SK-N-MC (cell line): Measurements from ENCODE around the gene VSIG4.
"Not testable (repeated sequence)": the region's sequence is repeated elsewhere in the genome, so short reads cannot be mapped to it uniquely, and the experiment has no call there.

ENCODE experiments used
- DNase-seq: peaks from one replicate; pipeline ENCODE4 v3.0.0-alpha.2; 2011; ENCODE audit warnings: low read depth, low spot score
- H3K27ac ChIP-seq: fragments of 200-600 bp; sonication (generic); 2 replicates; pipeline ENCODE4 v1.5.1; 2016; ENCODE audit warnings: mixed run types
- H3K36me3 ChIP-seq: fragments of 200-600 bp; sonication (generic); 2 replicates; pipeline ENCODE4 v1.6.1; 2017; ENCODE audit warnings: antibody characterized with exemption, low read length, mixed read lengths; ENCODE audit not compliant: insufficient read depth
- H3K4me3 ChIP-seq: fragments of 200-600 bp; sonication (generic); 2 replicates; pipeline ENCODE4 v1.5.1; 2016
- H3K9ac ChIP-seq: fragments of 200-600 bp; sonication (generic); 2 replicates; pipeline ENCODE4 v1.8.0; 2017; ENCODE audit warnings: mixed run types, mixed read lengths; ENCODE audit not compliant: insufficient read length
- H3K9me3 ChIP-seq: fragments of 200-600 bp; sonication (generic); 2 replicates; pipeline ENCODE4 v1.6.1; 2017; ENCODE audit warnings: low read depth, mild to moderate bottlenecking, antibody characterized with exemption, low read length, moderate library complexity, mixed read lengths
- EZH2 ChIP-seq: fragments of 200-600 bp; sonication (generic); IDR thresholded peaks from one replicate; pipeline ENCODE4 v1.6.1; 2017; ENCODE audit warnings: antibody characterized with exemption
- FOXP2 ChIP-seq: optimal IDR thresholded peaks from 2 replicates; pipeline ENCODE3; 2011; ENCODE audit warnings: mild to moderate bottlenecking, moderate library complexity; ENCODE audit not compliant: insufficient read depth; ENCODE audit errors: extremely low read length, control extremely low read depth
- POLR2AphosphoS5 ChIP-seq: IDR thresholded peaks from 2 replicates; pipeline ENCODE4 v1.6.1; 2012; ENCODE audit warnings: mild to moderate bottlenecking, low read depth, low read length, borderline replicate concordance

VSIG4 gene, protein sequence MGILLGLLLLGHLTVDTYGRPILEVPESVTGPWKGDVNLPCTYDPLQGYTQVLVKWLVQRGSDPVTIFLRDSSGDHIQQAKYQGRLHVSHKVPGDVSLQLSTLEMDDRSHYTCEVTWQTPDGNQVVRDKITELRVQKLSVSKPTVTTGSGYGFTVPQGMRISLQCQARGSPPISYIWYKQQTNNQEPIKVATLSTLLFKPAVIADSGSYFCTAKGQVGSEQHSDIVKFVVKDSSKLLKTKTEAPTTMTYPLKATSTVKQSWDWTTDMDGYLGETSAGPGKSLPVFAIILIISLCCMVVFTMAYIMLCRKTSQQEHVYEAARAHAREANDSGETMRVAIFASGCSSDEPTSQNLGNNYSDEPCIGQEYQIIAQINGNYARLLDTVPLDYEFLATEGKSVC

DNA sequence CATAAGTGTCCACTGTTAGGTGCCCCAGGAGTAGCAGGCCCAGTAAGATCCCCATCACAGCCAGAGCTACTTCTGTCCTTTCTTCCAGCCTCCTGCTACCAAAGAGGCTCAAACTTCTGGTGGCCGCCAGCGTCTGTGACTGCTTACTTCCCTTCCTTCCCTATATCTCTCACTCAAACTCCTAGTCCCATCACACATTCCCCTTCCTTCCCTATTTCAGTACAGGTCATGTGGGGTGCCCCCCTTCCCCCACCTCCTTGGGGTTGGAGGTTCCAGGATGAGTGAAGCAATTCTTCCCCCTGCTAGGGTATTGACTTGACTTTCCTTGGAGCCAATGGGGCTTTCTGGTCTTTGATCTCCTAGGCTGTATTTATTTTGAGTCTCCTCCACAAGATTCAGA is at the start of gene VSIG4:
Gene VSIG4 (minus strand): TSS at position 137 of the 400 bp plus-strand sequence. CDS start 82 bp downstream, at position 55.
- TF ChIP-seq FOXP2 (no peak), POLR2AphosphoS5 (no peak), EZH2 (no peak)
- H3K4me3 ChIP-seq: no peak within 1 kb of the TSS
- H3K9ac ChIP-seq: no peak within 1 kb of the TSS
- no peaks in the 10 kb centered on the region for H3K9me3 ChIP-seq
- H3K36me3 ChIP-seq: no peaks in the 10 kb centered on the region
- DNase-seq: no peak
- no peak within 1 kb of the TSS for H3K27ac ChIP-seq

DNA sequence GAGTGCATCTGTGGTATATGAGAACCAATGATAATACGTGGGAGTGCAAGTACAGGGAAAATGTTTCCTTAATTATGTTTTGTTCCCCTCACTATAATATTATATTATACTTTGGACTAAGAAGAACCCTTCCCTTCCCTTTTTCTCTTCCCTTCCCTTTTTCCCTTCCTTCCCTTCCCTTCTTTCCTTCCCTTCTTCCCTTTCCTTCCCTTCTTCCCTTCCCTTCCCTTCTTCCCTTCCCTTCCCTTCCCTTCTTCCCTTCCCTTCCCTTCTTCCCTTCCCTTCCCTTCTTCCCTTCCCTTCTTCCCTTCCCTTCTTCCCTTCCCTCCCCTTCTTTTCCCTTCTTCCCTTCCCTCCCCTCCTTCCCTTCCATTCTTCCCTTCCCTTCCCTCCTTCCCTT is 36.9 kb upstream of the VSIG4 start:
- Histone ChIP-seq H3K9ac (no peak overlapping the region), H3K36me3 (no peaks in the 10 kb centered on the region), H3K9me3 (no peaks in the 10 kb centered on the region), H3K4me3 (no peak overlapping the region), H3K27ac (no peak overlapping the region)
- no peak for DNase-seq
- TF ChIP-seq POLR2AphosphoS5 (no peak), EZH2 (no peak), FOXP2 (no peak)

DNA sequence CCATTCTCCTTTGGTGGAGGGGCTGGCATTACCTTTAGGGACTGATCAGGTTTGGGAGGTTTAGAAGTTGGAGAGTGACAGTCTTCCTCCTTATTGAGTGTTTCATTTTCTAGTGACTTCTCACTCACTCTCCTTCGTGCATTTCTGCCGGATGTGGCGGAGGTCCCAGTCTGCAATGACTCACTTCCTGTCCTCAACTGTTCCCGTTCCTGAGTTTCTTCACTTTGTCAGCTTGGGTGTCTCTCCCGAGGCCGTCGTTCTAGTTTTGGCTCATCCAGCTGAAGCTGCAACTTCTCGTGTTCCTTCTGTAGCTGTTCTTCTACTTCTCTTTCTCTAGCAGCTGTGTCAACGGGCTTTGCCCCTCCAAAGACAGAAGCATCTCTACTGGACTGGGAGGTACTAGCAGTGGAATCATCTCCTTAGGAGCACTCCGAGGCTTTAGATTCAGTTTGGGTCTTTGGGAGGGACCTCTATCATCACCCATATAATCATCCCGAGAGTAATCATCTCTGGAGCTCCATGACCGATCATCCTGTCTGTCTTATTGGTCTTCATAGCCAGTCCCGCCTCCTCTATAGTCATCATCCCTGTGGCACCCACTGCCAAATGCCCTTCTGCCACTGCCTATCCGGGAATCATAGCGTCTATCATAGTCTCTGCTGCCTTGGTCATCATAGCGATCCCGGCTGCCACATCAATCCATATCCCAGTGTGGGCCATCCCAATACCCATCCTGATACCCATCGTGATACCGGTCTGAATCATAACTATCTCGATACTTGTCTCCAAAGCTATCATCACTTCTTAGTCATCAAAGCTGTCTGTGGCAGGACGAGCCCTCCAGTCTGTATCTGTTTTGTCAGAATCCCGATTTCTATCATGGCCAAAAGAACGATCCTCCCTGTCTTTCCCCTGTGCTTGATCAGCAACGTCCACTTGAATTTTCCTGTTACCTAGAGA is 35.3 kb upstream of the VSIG4 start:
- no peak for DNase-seq
- H3K27ac ChIP-seq: no peak overlapping the region
- no peaks in the 10 kb centered on the region for H3K9me3 ChIP-seq
- TF ChIP-seq FOXP2: no peak
- no peaks in the 10 kb centered on the region for H3K36me3 ChIP-seq
- H3K9ac ChIP-seq: no peak overlapping the region
- no peak overlapping the region for H3K4me3 ChIP-seq

DNA sequence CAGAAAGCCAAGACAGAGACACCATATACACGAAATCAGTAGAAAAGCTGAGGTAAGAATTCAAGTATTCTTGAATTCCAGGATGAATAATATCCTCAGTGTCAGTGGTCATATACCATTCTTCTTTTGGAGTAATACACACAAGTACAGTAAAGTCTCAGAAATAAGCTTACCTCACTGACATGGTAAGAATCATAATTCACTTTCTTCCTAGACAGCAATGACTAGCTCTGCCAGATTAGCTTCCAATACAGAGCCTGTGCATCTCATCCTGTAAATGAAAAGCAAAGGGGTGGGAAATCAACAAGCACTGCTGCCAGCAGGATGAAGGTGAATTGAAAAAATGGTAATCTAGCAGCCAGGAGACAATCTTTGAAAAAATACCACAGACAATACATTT is 31.2 kb upstream of the VSIG4 start:
- Histone ChIP-seq H3K27ac (no peak overlapping the region), H3K9me3 (no peaks in the 10 kb centered on the region), H3K4me3 (no peak overlapping the region), H3K36me3 (no peaks in the 10 kb centered on the region), H3K9ac (no peak overlapping the region)
- DNase-seq: no peak
- TF ChIP-seq EZH2 (no peak), POLR2AphosphoS5 (no peak), FOXP2 (no peak)

DNA sequence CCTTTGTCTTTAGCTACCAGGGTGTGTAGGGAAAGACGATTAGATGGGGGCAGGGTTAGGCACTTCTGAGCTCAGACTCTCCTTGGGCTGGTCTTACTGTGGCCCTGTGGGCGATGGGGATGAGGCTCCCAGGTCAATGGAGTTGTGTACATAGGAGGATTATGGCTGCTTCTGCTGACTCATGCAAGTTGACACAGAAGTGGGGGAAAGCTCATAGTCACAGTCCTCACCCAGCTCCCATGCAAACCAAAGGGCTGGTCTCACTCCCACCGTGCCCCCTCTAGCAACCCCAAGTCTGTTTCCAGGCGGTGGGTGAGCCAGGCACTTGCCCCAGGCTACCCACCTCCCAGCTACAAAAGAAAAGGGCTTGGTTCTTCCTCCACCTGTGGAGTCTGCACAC is 24.4 kb upstream of the VSIG4 start:
- no peak overlapping the region for H3K4me3 ChIP-seq
- no peaks in the 10 kb centered on the region for H3K36me3 ChIP-seq
- no peaks in the 10 kb centered on the region for H3K9me3 ChIP-seq
- TF ChIP-seq EZH2: no peak
- no peak for TF ChIP-seq POLR2AphosphoS5
- TF ChIP-seq FOXP2: no peak
- no peak for DNase-seq
- H3K9ac ChIP-seq: no peak overlapping the region
- no peak overlapping the region for H3K27ac ChIP-seq

DNA sequence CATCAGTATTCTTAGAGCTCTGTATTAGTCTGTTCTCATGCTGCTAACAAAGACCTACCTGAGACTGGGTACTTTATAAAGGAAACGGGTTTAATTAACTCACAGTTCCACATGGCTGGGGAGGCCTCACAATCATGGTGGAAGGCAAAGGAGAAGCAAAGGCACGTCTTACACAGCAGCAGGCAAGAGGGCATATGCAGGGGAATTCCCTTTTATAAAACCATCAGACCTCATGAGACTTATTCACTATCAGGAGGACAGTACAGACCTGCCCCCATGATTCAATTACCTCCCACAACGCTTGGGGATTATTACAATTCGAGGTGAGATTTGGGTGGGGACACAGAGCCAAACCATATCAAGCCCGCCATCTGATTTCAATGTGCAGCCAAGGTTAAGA is 17.1 kb upstream of the VSIG4 start:
- H3K36me3 ChIP-seq, DNase-seq, H3K4me3 ChIP-seq, H3K9me3 ChIP-seq, H3K9ac ChIP-seq, H3K27ac ChIP-seq: not testable (repeated sequence)

DNA sequence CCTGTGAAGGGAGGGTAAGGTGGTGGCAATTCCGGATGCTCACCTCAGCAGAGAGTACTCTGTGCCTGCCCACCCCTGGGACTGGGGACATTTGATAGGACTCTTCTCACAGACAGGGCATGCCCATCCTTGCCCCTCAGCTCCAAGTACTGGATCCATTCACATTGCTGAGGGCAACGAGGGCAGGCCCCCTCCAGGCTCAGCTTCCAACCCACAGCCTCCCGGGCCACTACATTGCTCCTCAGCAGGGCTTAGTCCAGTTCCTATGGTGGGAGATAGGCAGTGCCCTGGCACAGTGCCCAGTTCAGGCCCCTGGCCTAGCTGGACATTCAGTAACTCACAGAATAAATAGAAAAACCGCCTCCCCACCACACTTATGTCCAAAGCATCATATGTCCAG is 15.1 kb upstream of the VSIG4 start:
- no peak overlapping the region for H3K4me3 ChIP-seq
- DNase-seq: no peak
- H3K27ac ChIP-seq: no peak overlapping the region
- H3K9ac ChIP-seq: no peak overlapping the region
- no peak for TF ChIP-seq EZH2
- TF ChIP-seq FOXP2: no peak
- TF ChIP-seq POLR2AphosphoS5: no peak
- H3K9me3 ChIP-seq: no peaks in the 10 kb centered on the region
- no peaks in the 10 kb centered on the region for H3K36me3 ChIP-seq

DNA sequence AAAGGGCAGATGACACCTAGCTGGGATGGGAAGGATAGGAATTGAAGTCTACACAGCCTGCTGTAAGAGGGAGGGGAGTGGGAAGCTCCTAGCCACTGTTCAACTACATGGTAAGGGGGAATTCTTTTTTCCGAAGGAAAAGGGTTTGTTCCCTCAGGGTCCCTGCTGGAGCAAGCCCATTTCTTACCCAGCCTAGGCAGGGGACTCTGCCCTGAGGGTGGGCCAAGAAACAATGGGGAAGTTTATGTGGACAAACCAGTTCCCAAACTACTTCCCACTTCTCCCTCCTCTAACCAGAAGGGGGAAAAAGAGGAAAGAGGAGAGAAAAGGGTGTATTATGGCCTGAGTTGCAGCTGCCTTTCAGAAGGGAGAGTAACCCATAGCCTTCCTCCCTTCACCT is 13.5 kb upstream of the VSIG4 start:
- no peaks in the 10 kb centered on the region for H3K36me3 ChIP-seq
- TF ChIP-seq POLR2AphosphoS5: no peak
- no peak for TF ChIP-seq EZH2
- TF ChIP-seq FOXP2: no peak
- no peak overlapping the region for H3K4me3 ChIP-seq
- no peak overlapping the region for H3K9ac ChIP-seq
- no peak for DNase-seq
- no peaks in the 10 kb centered on the region for H3K9me3 ChIP-seq
- no peak overlapping the region for H3K27ac ChIP-seq
